HEK293T (cell line): Measurements from ENCODE around the gene KMT5B.

Experiments
- CTCF ChIA-PET: fragments of 350-600 bp; formaldehyde crosslinking; extraction: SDS; loops from one replicate; lab custom pipeline; 2021; ENCODE audit warnings: antibody characterized with exemption, inconsistent platforms; lab: Yijun Ruan, JAX
- POLR2A ChIA-PET: fragments of 350-600 bp; formaldehyde crosslinking; extraction: SDS; loops from one replicate; lab custom pipeline; 2020; ENCODE audit warnings: antibody characterized with exemption, inconsistent platforms; lab: Yijun Ruan, JAX
- DNase-seq: peaks from one replicate; pipeline ENCODE4 v3.0.0; 2012; ENCODE audit warnings: mixed read lengths; ENCODE audit errors: extremely low spot score
- ARNT ChIP-seq: fragments of 450-650 bp; IDR thresholded peaks from 2 replicates; pipeline ENCODE4 v1.6.1; 2017; ENCODE audit warnings: mild to moderate bottlenecking
- BHLHE40 ChIP-seq: fragments of 450-650 bp; IDR thresholded peaks from 2 replicates; pipeline ENCODE4 v1.6.1; 2016; ENCODE audit warnings: mild to moderate bottlenecking, moderate library complexity, borderline replicate concordance
- CTBP1 ChIP-seq: fragments of 450-650 bp; IDR thresholded peaks from 2 replicates; pipeline ENCODE4 v1.6.1; 2016; ENCODE audit warnings: borderline replicate concordance
- ELF4 ChIP-seq: fragments of 450-650 bp; IDR thresholded peaks from 2 replicates; pipeline ENCODE4 v1.6.1; 2017; ENCODE audit warnings: antibody characterized with exemption
- FOXA1 ChIP-seq: fragments of 450-650 bp; IDR thresholded peaks from 2 replicates; pipeline ENCODE4 v1.6.1; 2016; ENCODE audit warnings: mild to moderate bottlenecking
- FOXK2 ChIP-seq: fragments of 450-650 bp; IDR thresholded peaks from 2 replicates; pipeline ENCODE4 v1.6.1; 2016; ENCODE audit warnings: mild to moderate bottlenecking
- FOXM1 ChIP-seq: fragments of 450-650 bp; IDR thresholded peaks from 2 replicates; pipeline ENCODE4 v1.6.1; 2017; ENCODE audit warnings: mild to moderate bottlenecking, borderline replicate concordance
- HDGF ChIP-seq: fragments of 450-650 bp; IDR thresholded peaks from 2 replicates; pipeline ENCODE4 v1.6.1; 2017; ENCODE audit warnings: antibody characterized with exemption, borderline replicate concordance
- L3MBTL2 ChIP-seq: fragments of 450-650 bp; conservative IDR thresholded peaks from 2 replicates; pipeline ENCODE4 v1.6.1; 2016; ENCODE audit warnings: mild to moderate bottlenecking
- LEF1 ChIP-seq: fragments of 450-650 bp; IDR thresholded peaks from 2 replicates; pipeline ENCODE4 v1.6.1; 2017; ENCODE audit warnings: mild to moderate bottlenecking, borderline replicate concordance
- NFRKB ChIP-seq: fragments of 450-650 bp; IDR thresholded peaks from 2 replicates; pipeline ENCODE4 v1.6.1; 2016; ENCODE audit warnings: mild to moderate bottlenecking, moderate library complexity
- PKNOX1 ChIP-seq: fragments of 450-650 bp; IDR thresholded peaks from 2 replicates; pipeline ENCODE4 v1.6.1; 2016
- SP1 ChIP-seq: fragments of 450-650 bp; IDR thresholded peaks from 2 replicates; pipeline ENCODE4 v1.6.1; 2017
- SUZ12 ChIP-seq: fragments of 450-650 bp; IDR thresholded peaks from 2 replicates; pipeline ENCODE4 v1.6.1; 2016; ENCODE audit warnings: mild to moderate bottlenecking
- TARDBP ChIP-seq: fragments of 450-650 bp; IDR thresholded peaks from 2 replicates; pipeline ENCODE4 v1.6.1; 2016
- ZNF384 ChIP-seq: fragments of 450-650 bp; IDR thresholded peaks from 2 replicates; pipeline ENCODE4 v1.6.1; 2016

Gene KMT5B

GRCh38 chr11:68169442-68169841 is 43.7 kb downstream of the KMT5B start:
- DNase-seq = no peak
- ChIA-PET CTCF (no interaction called here), POLR2A (no interaction called here)
- TF ChIP-seq LEF1 = no peak
- no peak for TF ChIP-seq FOXM1
- TF ChIP-seq FOXA1 = no peak
- no peak for TF ChIP-seq NFRKB
- TF ChIP-seq TARDBP = no peak

- ChIA-PET POLR2A (no interaction called here), CTCF (no interaction called here)
- no peak for TF ChIP-seq FOXM1
- no peak for TF ChIP-seq SUZ12
- no peak for TF ChIP-seq HDGF
- TF ChIP-seq BHLHE40 = no peak
- no peak for TF ChIP-seq FOXA1
- no peak for TF ChIP-seq PKNOX1
- TF ChIP-seq TARDBP = no peak
- no peak for TF ChIP-seq CTBP1
- no peak for TF ChIP-seq ARNT
- TF ChIP-seq ZNF384 = no peak
- TF ChIP-seq L3MBTL2 = no peak
- no peak for TF ChIP-seq SP1
- no peak for DNase-seq
These were observed 44.4 kb downstream of the KMT5B start for GRCh38 chr11:68168694-68169093.

- POLR2A ChIA-PET = no interaction called here
These were observed 45.6 kb downstream of the KMT5B start for GRCh38 chr11:68167474-68167873.

GRCh38 chr11:68166969-68167368 is 46.1 kb downstream of the KMT5B start:
- POLR2A ChIA-PET = no interaction called here
- CTCF ChIA-PET = no interaction called here
- no peak for TF ChIP-seq FOXA1
- TF ChIP-seq ZNF384 = no peak
- TF ChIP-seq SP1 = no peak
- TF ChIP-seq BHLHE40 = no peak
- TF ChIP-seq SUZ12 = no peak
- no peak for TF ChIP-seq HDGF
- TF ChIP-seq FOXM1 = no peak
- TF ChIP-seq LEF1 = no peak
- TF ChIP-seq FOXK2 = no peak
- TF ChIP-seq CTBP1 = no peak
- no peak for TF ChIP-seq ARNT
- TF ChIP-seq TARDBP = no peak
- TF ChIP-seq ELF4 = no peak
- TF ChIP-seq L3MBTL2 = no peak
- no peak for TF ChIP-seq PKNOX1
- no peak for DNase-seq

More at GRCh38 chr11:68167474-68167873, 45.6 kb downstream of the KMT5B start:
- CTCF ChIA-PET = no interaction called here
- TF ChIP-seq NFRKB (no peak), PKNOX1 (no peak), L3MBTL2 (no peak), FOXM1 (no peak), ZNF384 (no peak), ARNT (no peak), FOXK2 (no peak), SUZ12 (no peak), LEF1 (no peak), HDGF (no peak), ELF4 (no peak), CTBP1 (no peak)
- no peak for DNase-seq

GRCh38 chr11:68165601-68166000 is 47.5 kb downstream of the KMT5B start:
- DNase-seq = no peak
- no peak for TF ChIP-seq TARDBP
- TF ChIP-seq HDGF = no peak
- TF ChIP-seq ARNT = no peak
- TF ChIP-seq BHLHE40 = no peak
- ChIA-PET POLR2A (no interaction called here), CTCF (no interaction called here)

- ChIA-PET CTCF (interaction anchor here (0.9 kb wide), 1 partner anchor 18 kb away, joined by 3 read pairs; no protein-coding TSS in a partner anchor), POLR2A (no interaction called here)
- TF ChIP-seq BHLHE40 (no peak), FOXK2 (no peak), ARNT (no peak), CTBP1 (no peak), PKNOX1 (no peak), ZNF384 (no peak), SUZ12 (no peak), SP1 (no peak), TARDBP (no peak), ELF4 (no peak), NFRKB (no peak), L3MBTL2 (no peak)
- DNase-seq = no peak
These were observed 48.7 kb downstream of the KMT5B start for GRCh38 chr11:68164437-68164836.

- POLR2A ChIA-PET = no interaction called here
- no peak for TF ChIP-seq SP1
- no peak for TF ChIP-seq FOXM1
- no peak for TF ChIP-seq TARDBP
- no peak for TF ChIP-seq FOXK2
- TF ChIP-seq SUZ12 = no peak
- no peak for DNase-seq
- CTCF ChIA-PET = no interaction called here
These were observed 49.4 kb downstream of the KMT5B start for GRCh38 chr11:68163691-68164090.
